Measurements from ENCODE around the gene THADA. TPM values are rescaled to one million over a fixed set of nuclear protein-coding genes. Genes with fewer than 3 reads are reported as not detected.

THADA gene
- total and polyA plus RNA-seq, 2 donors (not counting 1 experiment from before 2014, with no cell fraction given) = 9.2 to 36.2 TPM

DNA sequence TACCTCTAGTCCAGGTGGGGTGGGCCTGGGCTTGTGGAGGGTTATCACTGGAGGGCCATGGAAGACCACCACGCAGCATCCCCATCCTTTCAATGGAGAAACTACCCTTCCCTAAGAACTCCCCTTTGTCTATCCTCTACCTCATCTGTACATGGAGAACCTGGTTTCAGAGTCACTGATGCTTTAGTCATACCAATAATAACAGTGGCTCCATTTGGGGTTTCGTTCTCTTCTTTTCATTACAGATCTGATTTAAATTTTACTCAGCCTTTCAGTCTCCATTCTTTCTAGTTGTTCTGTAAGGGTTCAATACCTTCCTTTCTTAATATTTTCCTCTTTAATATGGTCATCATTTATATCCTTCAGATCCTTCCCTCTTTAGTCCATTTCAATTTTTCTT, 314.8 kb downstream of the THADA start:
- Histone ChIP-seq H4K20me1 (ENCODE audit: control insufficient read depth, extremely low read depth, insufficient read depth, low read length) (no peaks in the 10 kb centered on the region), H3K4me1 (ENCODE audit: control insufficient read depth, extremely low read depth, insufficient read depth, low read length) (peaks cover 6% of the 10 kb centered on the region), H3K9me3 (ENCODE audit: control insufficient read depth, insufficient read depth, low read depth, low read length) (no peaks in the 10 kb centered on the region), H3K36me3 (ENCODE audit: control insufficient read depth, insufficient read depth, low read length) (no peaks in the 10 kb centered on the region), H2AFZ (ENCODE audit: low read length) (no peak overlapping the region), H3K27ac (ENCODE audit: insufficient read depth, low read length) (no peak overlapping the region), H3K9ac (ENCODE audit: insufficient read depth, low read length) (no peak overlapping the region), H3K4me3 (replicated peaks in 1 of 4; ENCODE audit: control extremely low read depth in 1 of 4, insufficient read depth in 1 of 4, low read depth in 3 of 4, low read length in 4 of 4) (no peak overlapping the region), H3K4me2 (ENCODE audit: extremely low read depth, insufficient read depth, low read length) (no peak overlapping the region), H3K27me3 (ENCODE audit: control insufficient read depth, insufficient read depth, low read length) (no peaks in the 10 kb centered on the region), H3K79me2 (ENCODE audit: control insufficient read depth, insufficient read depth, low read length) (no peaks in the 10 kb centered on the region)
- DNase-seq (ENCODE audit: low read depth in 2 of 2) = no peak
- TF ChIP-seq CTCF (conservative IDR thresholded peaks at IDR 0.05 in 1 of 2, IDR thresholded peaks at IDR 0.05 in 1 of 2; ENCODE audit: low read depth in 1 of 2, low read length in 2 of 2) = no peak
- TF ChIP-seq EZH2 (IDR thresholded peaks at IDR 0.05; ENCODE audit: low read length, missing control alignments) = no peak

- no peaks in the 10 kb centered on the region for H4K20me1 ChIP-seq (ENCODE audit: control insufficient read depth, extremely low read depth, insufficient read depth, low read length)
- peaks cover 6% of the 10 kb centered on the region for H3K4me1 ChIP-seq (ENCODE audit: control insufficient read depth, extremely low read depth, insufficient read depth, low read length)
- H3K79me2 ChIP-seq (ENCODE audit: control insufficient read depth, insufficient read depth, low read length) = no peaks in the 10 kb centered on the region
- H2AFZ ChIP-seq (ENCODE audit: low read length) = no peak overlapping the region
- H3K36me3 ChIP-seq (ENCODE audit: control insufficient read depth, insufficient read depth, low read length) = no peaks in the 10 kb centered on the region
- no peak overlapping the region for H3K4me2 ChIP-seq (ENCODE audit: extremely low read depth, insufficient read depth, low read length)
- no peak overlapping the region for H3K27ac ChIP-seq (ENCODE audit: insufficient read depth, low read length)
- DNase-seq (ENCODE audit: low read depth in 2 of 2) = no peak
- H3K27me3 ChIP-seq (ENCODE audit: control insufficient read depth, insufficient read depth, low read length) = no peaks in the 10 kb centered on the region
- H3K4me3 ChIP-seq (replicated peaks in 1 of 4; ENCODE audit: control extremely low read depth in 1 of 4, insufficient read depth in 1 of 4, low read depth in 3 of 4, low read length in 4 of 4) = no peak overlapping the region
- no peak for TF ChIP-seq EZH2 (IDR thresholded peaks at IDR 0.05; ENCODE audit: low read length, missing control alignments)
- no peak for TF ChIP-seq CTCF (conservative IDR thresholded peaks at IDR 0.05 in 1 of 2, IDR thresholded peaks at IDR 0.05 in 1 of 2; ENCODE audit: low read depth in 1 of 2, low read length in 2 of 2)
- no peak overlapping the region for H3K9ac ChIP-seq (ENCODE audit: insufficient read depth, low read length)
- no peaks in the 10 kb centered on the region for H3K9me3 ChIP-seq (ENCODE audit: control insufficient read depth, insufficient read depth, low read depth, low read length)
Measured at GRCh38 chr2:43279317-43279840, 316.5 kb downstream of the THADA start.

GRCh38 chr2:43278564-43279220, 317.1 kb downstream of the THADA start:
- DNase-seq (ENCODE audit: low read depth in 2 of 2) = no peak
- no peak overlapping the region for H3K4me3 ChIP-seq (replicated peaks in 1 of 4; ENCODE audit: control extremely low read depth in 1 of 4, insufficient read depth in 1 of 4, low read depth in 3 of 4, low read length in 4 of 4)
- H3K27me3 ChIP-seq (ENCODE audit: control insufficient read depth, insufficient read depth, low read length) = no peaks in the 10 kb centered on the region
- no peaks in the 10 kb centered on the region for H3K9me3 ChIP-seq (ENCODE audit: control insufficient read depth, insufficient read depth, low read depth, low read length)
- no peak overlapping the region for H3K27ac ChIP-seq (ENCODE audit: insufficient read depth, low read length)
- peaks cover 12% of the 10 kb centered on the region for H3K4me1 ChIP-seq (ENCODE audit: control insufficient read depth, extremely low read depth, insufficient read depth, low read length)
- H3K79me2 ChIP-seq (ENCODE audit: control insufficient read depth, insufficient read depth, low read length) = no peaks in the 10 kb centered on the region
- no peaks in the 10 kb centered on the region for H3K36me3 ChIP-seq (ENCODE audit: control insufficient read depth, insufficient read depth, low read length)
- no peak overlapping the region for H2AFZ ChIP-seq (ENCODE audit: low read length)
- H3K9ac ChIP-seq (ENCODE audit: insufficient read depth, low read length) = no peak overlapping the region
- H3K4me2 ChIP-seq (ENCODE audit: extremely low read depth, insufficient read depth, low read length) = no peak overlapping the region
- TF ChIP-seq CTCF (conservative IDR thresholded peaks at IDR 0.05 in 1 of 2, IDR thresholded peaks at IDR 0.05 in 1 of 2; ENCODE audit: low read depth in 1 of 2, low read length in 2 of 2) (no peak), EZH2 (IDR thresholded peaks at IDR 0.05; ENCODE audit: low read length, missing control alignments) (no peak)
- no peaks in the 10 kb centered on the region for H4K20me1 ChIP-seq (ENCODE audit: control insufficient read depth, extremely low read depth, insufficient read depth, low read length)
